ENCODE measurements around the gene ANKHD1. TPM values are rescaled to one million over a fixed set of nuclear protein-coding genes. Genes with fewer than 3 reads are reported as not detected.

The ANKHD1 gene
- total and polyA plus RNA-seq, 10 donors, result 30.5 to 235 (median 157) TPM

DNA sequence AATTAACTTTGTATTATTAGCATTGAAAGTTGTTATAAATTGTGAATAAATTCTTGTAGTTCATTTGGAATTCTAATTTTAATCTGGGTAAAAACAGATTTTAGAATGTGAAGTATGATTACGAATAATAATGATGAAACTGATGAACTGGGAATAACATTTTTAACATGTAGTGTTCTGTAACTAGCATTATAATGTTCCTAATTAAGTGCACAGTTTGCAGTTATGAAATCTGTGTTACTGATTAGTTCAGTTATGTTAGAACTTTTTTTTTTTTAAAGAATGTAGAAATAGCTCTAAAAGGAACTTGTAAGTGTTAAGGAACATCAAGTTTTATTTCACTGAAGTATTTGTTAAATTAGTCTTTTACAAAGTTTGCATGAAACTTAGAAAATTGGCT, 97.0 kb downstream of the ANKHD1 start:
- WGBS, 5 donors, result 95 to 97% (median 95%) methylated on average over 1 of the region's 1 CpG
- intact Hi-C loops (cut with DNase I; ENCODE audit: low total_unique reads), result no loop called here
- H3K27me3 ChIP-seq (replicated peaks in 1 of 7), result no peaks in the 10 kb centered on the region
- no peaks in the 10 kb centered on the region for H3K4me1 ChIP-seq
- no peak for DNase-seq
- H3K36me3 ChIP-seq, result peaks cover 0 to 73% (median 28%) of the 10 kb centered on the region in 6 donors
- no peaks in the 10 kb centered on the region for H3K9me3 ChIP-seq
- H3K27ac ChIP-seq, result no peak overlapping the region
- no peak overlapping the region for H3K4me3 ChIP-seq
- no peak for TF ChIP-seq POLR2AphosphoS5 (IDR thresholded peaks at IDR 0.05)
- TF ChIP-seq POLR2A (IDR thresholded peaks at IDR 0.05), result no peak
- TF ChIP-seq, protein P1, sequence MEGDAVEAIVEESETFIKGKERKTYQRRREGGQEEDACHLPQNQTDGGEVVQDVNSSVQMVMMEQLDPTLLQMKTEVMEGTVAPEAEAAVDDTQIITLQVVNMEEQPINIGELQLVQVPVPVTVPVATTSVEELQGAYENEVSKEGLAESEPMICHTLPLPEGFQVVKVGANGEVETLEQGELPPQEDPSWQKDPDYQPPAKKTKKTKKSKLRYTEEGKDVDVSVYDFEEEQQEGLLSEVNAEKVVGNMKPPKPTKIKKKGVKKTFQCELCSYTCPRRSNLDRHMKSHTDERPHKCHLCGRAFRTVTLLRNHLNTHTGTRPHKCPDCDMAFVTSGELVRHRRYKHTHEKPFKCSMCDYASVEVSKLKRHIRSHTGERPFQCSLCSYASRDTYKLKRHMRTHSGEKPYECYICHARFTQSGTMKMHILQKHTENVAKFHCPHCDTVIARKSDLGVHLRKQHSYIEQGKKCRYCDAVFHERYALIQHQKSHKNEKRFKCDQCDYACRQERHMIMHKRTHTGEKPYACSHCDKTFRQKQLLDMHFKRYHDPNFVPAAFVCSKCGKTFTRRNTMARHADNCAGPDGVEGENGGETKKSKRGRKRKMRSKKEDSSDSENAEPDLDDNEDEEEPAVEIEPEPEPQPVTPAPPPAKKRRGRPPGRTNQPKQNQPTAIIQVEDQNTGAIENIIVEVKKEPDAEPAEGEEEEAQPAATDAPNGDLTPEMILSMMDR (IDR thresholded peaks at IDR 0.05 in 8 of 11, conservative IDR thresholded peaks at IDR 0.05 in 3 of 11), result no peak

DNA sequence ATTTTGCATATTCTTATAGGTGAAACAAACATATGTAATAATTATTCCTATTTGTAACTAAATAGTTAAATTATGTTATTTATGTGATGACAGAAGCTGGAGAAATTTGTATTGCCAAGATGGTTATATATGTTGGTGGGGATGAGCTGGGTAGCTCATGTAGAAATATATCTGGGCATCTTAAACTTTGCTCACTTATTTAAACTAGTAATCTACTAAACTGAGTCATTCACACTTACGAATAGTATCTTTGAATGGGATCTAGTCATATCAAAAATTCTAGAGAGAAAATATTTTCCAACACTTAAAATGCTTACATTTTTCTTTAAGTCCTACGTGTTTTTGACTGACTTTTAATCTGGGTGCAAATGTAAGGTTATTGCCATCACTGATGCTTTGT, 101.2 kb downstream of the ANKHD1 start:
- peaks cover 6 to 78% (median 51%) of the 10 kb centered on the region in 6 donors for H3K36me3 ChIP-seq
- WGBS, 5 donors, result 87 to 94% (median 91%) methylated on average over 2 of the region's 2 CpGs
- TF ChIP-seq POLR2A (IDR thresholded peaks at IDR 0.05), result no peak
- TF ChIP-seq POLR2AphosphoS5 (IDR thresholded peaks at IDR 0.05), result no peak
- TF ChIP-seq, protein P1 (IDR thresholded peaks at IDR 0.05 in 8 of 11, conservative IDR thresholded peaks at IDR 0.05 in 3 of 11), result no peak

DNA sequence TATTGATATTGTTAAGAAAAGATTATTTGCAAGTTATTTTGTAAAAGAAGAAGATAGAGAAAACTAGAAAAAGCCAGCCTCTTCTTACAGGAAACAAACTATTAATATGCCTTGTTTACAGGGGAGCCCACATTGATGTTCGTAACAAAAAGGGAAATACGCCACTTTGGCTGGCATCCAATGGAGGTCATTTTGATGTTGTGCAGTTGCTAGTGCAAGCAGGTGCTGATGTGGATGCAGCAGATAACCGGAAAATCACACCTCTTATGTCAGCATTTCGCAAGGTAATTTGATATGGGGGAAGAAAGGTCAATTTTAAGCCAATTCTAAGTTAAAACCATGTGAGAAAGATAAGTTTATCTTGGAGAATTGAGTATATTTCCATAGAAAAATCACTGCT, 108.3 kb downstream of the ANKHD1 start:
- Histone ChIP-seq H3K4me3 (no peak overlapping the region), H3K9me3 (no peaks in the 10 kb centered on the region), H3K36me3 (peaks cover 6 to 100% (median 88%) of the 10 kb centered on the region in 6 donors), H3K4me1 (no peaks in the 10 kb centered on the region), H3K27me3 (replicated peaks in 1 of 7) (no peaks in the 10 kb centered on the region), H3K27ac (no peak overlapping the region)
- DNase-seq, result no peak
- TF ChIP-seq, protein P1 (IDR thresholded peaks at IDR 0.05 in 8 of 11, conservative IDR thresholded peaks at IDR 0.05 in 3 of 11), result no peak
- TF ChIP-seq POLR2A (IDR thresholded peaks at IDR 0.05), result no peak
- no peak for TF ChIP-seq POLR2AphosphoS5 (IDR thresholded peaks at IDR 0.05)
- intact Hi-C loops (cut with DNase I; ENCODE audit: low total_unique reads), result no loop called here
- WGBS, 5 donors, result 67 to 81% (median 79%) methylated on average over 4 of the region's 4 CpGs

More for the DNA sequence above, 101.2 kb downstream of the ANKHD1 start:
- DNase-seq, result no peak
- Histone ChIP-seq H3K4me3 (no peak overlapping the region), H3K4me1 (no peaks in the 10 kb centered on the region), H3K27ac (no peak overlapping the region), H3K9me3 (no peaks in the 10 kb centered on the region), H3K27me3 (replicated peaks in 1 of 7) (no peaks in the 10 kb centered on the region)
- intact Hi-C loops (cut with DNase I; ENCODE audit: low total_unique reads), result no loop called here

DNA sequence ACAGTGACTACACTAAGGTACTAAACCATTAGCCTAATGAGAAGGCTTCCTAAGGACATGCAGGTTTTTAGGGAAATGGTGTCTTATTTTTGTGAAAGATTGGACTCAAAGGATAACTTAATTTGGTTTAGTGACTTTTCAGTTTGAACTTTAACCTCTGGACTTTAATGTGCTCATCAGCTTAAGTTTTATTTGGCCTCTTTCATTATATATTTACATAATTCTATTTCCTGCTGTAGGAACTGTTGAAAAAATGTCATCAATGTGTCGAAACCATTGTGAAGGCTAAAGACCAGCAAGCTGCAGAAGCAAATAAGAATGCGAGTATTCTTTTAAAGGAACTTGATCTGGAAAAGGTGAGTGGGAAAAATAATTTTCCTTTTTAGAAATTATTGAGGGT, 111.5 kb downstream of the ANKHD1 start:
- intact Hi-C loops (cut with DNase I; ENCODE audit: low total_unique reads), result no loop called here
- Histone ChIP-seq H3K27ac (no peak overlapping the region), H3K36me3 (peaks cover 0 to 84% (median 64%) of the 10 kb centered on the region in 6 donors), H3K27me3 (replicated peaks in 1 of 7) (no peaks in the 10 kb centered on the region), H3K4me1 (no peaks in the 10 kb centered on the region), H3K9me3 (no peaks in the 10 kb centered on the region), H3K4me3 (no peak overlapping the region)
- TF ChIP-seq, protein P1 (IDR thresholded peaks at IDR 0.05 in 8 of 11, conservative IDR thresholded peaks at IDR 0.05 in 3 of 11), result no peak
- TF ChIP-seq POLR2A (IDR thresholded peaks at IDR 0.05) (no peak), POLR2AphosphoS5 (IDR thresholded peaks at IDR 0.05) (no peak)
- whole genome bisulfite sequencing, 5 donors, result 75 to 95% (median 83%) methylated on average over 2 of the region's 2 CpGs
- DNase-seq, result no peak
